ENCODE measurements around the gene COL18A1. TPM values are rescaled to one million over a fixed set of nuclear protein-coding genes. Genes with fewer than 3 reads are reported as not detected.

COL18A1 gene
- total RNA-seq, 4 donors from 2014 or later, result 97.7 to 173 (median 110) TPM

DNA sequence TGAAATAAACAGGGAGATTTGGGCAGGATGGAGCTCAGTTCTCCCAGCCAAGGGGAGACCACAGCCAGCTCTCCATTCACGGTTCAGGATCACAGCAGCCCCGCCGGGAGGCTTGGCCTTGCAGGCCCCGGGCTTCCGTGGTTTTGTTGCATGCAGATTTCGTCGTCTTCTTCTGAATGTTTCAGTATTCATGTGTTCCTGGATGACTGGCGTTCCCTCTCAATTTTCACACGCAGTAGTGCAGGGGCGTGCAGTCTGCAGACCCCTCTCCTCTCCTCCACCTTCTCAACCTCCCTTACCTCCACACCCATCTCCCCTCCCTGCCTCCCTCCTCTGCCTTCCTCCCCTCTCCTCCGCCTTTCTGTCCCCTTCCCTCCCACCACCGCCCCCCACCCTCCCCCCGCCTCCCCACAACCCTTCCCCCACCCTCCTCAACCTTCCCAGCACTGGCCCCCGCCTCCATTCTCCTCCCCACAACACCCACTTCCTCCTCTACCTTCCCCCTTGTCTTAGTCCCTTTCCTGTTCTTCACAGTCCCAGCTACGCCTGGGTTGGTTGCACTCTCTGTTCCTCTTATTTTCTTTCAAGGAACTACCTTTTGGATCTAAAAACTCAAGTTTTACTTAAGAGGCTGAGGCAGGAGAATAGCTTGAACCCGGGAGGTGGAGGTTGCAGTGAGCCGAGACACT is 145.7 kb downstream of the COL18A1 start:
- H3K4me1 ChIP-seq, result peaks cover 2 to 19% (median 11%) of the 10 kb centered on the region in 4 donors
- WGBS, result 48% methylated on average over 17 of the region's 17 CpGs
- H3K36me3 ChIP-seq, result no peaks in the 10 kb centered on the region
- TF ChIP-seq, protein P1, sequence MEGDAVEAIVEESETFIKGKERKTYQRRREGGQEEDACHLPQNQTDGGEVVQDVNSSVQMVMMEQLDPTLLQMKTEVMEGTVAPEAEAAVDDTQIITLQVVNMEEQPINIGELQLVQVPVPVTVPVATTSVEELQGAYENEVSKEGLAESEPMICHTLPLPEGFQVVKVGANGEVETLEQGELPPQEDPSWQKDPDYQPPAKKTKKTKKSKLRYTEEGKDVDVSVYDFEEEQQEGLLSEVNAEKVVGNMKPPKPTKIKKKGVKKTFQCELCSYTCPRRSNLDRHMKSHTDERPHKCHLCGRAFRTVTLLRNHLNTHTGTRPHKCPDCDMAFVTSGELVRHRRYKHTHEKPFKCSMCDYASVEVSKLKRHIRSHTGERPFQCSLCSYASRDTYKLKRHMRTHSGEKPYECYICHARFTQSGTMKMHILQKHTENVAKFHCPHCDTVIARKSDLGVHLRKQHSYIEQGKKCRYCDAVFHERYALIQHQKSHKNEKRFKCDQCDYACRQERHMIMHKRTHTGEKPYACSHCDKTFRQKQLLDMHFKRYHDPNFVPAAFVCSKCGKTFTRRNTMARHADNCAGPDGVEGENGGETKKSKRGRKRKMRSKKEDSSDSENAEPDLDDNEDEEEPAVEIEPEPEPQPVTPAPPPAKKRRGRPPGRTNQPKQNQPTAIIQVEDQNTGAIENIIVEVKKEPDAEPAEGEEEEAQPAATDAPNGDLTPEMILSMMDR (IDR thresholded peaks at IDR 0.05), result no peak
- TF ChIP-seq POLR2A (IDR thresholded peaks at IDR 0.05; ENCODE audit: low read depth) (no peak), POLR2AphosphoS5 (IDR thresholded peaks at IDR 0.05) (peak in 1 of 2 donors; percentile 28), EP300 (IDR thresholded peaks at IDR 0.05) (no peak)
- no peak for DNase-seq (ENCODE audit: extremely low spot score)
- peaks cover 0 to 28% (median 0%) of the 10 kb centered on the region in 4 donors for H3K27me3 ChIP-seq
- intact Hi-C loops (cut with DNase I), result no loop called here
- H3K27ac ChIP-seq (replicated peaks in 1 of 4), result peak overlapping the region in 2 of 4 donors; percentile 22 to 35
- H3K4me3 ChIP-seq, result no peak overlapping the region
- H3K9me3 ChIP-seq, result no peaks in the 10 kb centered on the region

DNA sequence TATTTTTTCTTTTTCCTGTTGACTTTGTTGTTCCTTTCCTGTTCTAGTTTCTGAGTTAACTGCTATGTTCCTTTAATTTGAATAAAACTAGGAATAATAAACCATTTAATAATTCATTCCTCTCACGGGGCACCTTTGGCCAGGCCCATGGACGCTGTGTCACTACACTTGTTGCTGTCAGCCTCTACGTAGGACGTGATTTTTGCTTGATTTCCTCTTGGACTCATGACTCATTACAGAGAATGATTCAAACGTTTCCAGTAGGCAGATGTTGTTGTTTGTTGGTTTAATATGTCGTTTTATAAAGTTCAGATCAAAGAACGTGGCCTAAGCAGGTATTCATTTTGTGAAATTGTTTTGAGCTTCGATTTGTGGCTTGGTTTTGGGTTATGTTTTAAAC is 146.4 kb downstream of the COL18A1 start:
- Histone ChIP-seq H3K27me3 (peaks cover 0 to 33% (median 0%) of the 10 kb centered on the region in 4 donors), H3K4me3 (no peak overlapping the region), H3K4me1 (peaks cover 3 to 25% (median 18%) of the 10 kb centered on the region in 4 donors), H3K36me3 (no peaks in the 10 kb centered on the region), H3K27ac (replicated peaks in 1 of 4) (peak overlapping the region in 1 of 4 donors; percentile 35), H3K9me3 (no peaks in the 10 kb centered on the region)
- intact Hi-C loops (cut with DNase I), result no loop called here
- no peak for TF ChIP-seq EP300 (IDR thresholded peaks at IDR 0.05)
- TF ChIP-seq, protein P1 (IDR thresholded peaks at IDR 0.05), result no peak
- TF ChIP-seq POLR2A (IDR thresholded peaks at IDR 0.05; ENCODE audit: low read depth), result no peak
- no peak for TF ChIP-seq POLR2AphosphoS5 (IDR thresholded peaks at IDR 0.05)
- 61% methylated on average over 8 of the region's 8 CpGs for WGBS
- DNase-seq (ENCODE audit: extremely low spot score), result no peak

DNA sequence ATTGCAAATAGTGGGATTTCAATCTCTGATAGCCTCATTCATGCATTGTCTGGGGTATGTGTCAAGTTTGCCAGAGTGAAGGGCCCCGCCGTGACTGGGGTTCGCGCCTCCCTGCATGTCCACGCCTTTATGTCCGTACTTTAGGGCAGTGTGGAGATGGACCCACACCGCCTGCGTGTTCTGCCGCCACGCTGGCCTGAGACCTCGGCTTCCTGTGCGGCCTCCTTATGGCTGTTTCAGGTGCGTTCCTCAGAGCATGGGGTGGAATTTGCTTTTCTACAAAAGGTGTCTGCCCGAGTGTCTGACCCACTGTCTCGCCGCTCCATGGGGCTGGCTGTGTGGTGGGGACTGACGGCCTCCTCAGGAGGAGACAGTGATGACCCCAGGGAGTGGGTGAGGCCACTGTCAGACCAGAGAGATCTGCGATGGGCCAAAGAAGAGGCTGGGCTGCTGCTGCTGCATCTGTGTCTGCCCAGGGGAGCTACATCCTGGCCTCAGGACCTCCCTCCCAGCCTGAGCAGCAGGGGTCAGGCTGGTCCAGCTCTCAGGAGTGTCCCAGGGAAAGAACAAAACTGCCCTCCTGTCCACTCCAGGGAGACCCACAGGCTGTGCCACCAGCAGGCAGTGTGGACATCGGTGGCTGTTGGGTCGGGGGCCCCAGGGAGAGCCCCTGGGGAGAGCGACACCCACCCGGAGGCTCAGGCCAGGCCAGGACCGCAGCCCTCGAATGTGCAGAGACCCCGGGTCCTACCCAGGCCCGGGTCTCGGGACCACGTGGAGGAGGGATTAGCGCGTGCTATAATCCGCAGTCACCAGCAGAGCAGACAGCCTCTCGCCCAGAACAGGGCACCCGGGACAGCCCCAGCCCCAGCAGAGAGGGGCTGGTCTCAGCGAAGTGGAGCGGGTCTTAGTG is 147.1 kb downstream of the COL18A1 start:
- Histone ChIP-seq H3K4me3 (no peak overlapping the region), H3K27me3 (peaks cover 0 to 33% (median 0%) of the 10 kb centered on the region in 4 donors), H3K27ac (replicated peaks in 1 of 4) (no peak overlapping the region), H3K4me1 (peaks cover 3 to 25% (median 19%) of the 10 kb centered on the region in 4 donors), H3K9me3 (no peaks in the 10 kb centered on the region), H3K36me3 (no peaks in the 10 kb centered on the region)
- TF ChIP-seq POLR2AphosphoS5 (IDR thresholded peaks at IDR 0.05) (no peak), EP300 (IDR thresholded peaks at IDR 0.05) (no peak), POLR2A (IDR thresholded peaks at IDR 0.05; ENCODE audit: low read depth) (no peak)
- TF ChIP-seq, protein P1 (IDR thresholded peaks at IDR 0.05), result no peak
- intact Hi-C loops (cut with DNase I), result no loop called here
- 94% methylated on average over 15 of the region's 35 CpGs for WGBS
- DNase-seq (ENCODE audit: extremely low spot score), result no peak

DNA sequence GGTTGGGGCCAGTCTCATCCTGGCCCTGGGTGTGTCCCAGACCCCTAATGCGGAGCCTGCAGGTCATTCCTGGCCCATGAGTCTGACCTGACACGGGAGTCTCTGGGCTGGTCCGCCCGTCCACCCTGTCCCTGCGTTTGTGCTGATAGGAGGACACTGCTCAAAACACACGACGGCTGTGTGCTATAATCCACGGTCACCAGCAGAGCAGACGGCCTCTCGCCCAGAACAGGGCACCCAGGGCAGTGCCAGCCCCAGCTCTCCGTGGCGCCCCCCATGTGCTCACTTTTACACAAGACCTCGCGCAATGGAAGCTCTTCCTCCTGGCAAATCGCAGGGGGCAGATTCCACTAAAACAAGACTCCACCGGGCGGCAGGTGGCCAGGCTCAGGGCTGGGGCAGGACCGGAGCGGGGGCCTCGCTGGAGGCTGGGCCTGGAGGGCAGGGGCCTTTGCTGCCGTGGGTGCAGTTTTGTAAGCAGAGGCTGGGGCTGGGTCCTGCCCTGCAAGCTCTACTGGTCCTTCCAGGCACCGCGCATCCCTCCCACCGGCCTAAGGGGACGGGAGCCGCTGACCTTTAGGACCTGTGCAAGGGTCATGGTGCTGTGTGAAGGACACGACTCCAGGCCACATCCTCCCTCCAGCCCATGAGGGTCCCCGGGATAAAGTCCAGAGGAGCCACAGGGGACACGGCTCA is 147.9 kb downstream of the COL18A1 start:
- WGBS, result 86% methylated on average over 19 of the region's 29 CpGs

More for the DNA sequence above, 147.9 kb downstream of the COL18A1 start:
- Histone ChIP-seq H3K4me1 (peaks cover 3 to 25% (median 19%) of the 10 kb centered on the region in 4 donors), H3K27me3 (peaks cover 0 to 33% (median 0%) of the 10 kb centered on the region in 4 donors), H3K36me3 (no peaks in the 10 kb centered on the region), H3K9me3 (no peaks in the 10 kb centered on the region), H3K27ac (replicated peaks in 1 of 4) (no peak overlapping the region), H3K4me3 (no peak overlapping the region)
- intact Hi-C loops (cut with DNase I), result no loop called here
- TF ChIP-seq POLR2A (IDR thresholded peaks at IDR 0.05; ENCODE audit: low read depth), result no peak
- no peak for TF ChIP-seq POLR2AphosphoS5 (IDR thresholded peaks at IDR 0.05)
- no peak for DNase-seq (ENCODE audit: extremely low spot score)
